ENCODE measurements around the gene KLHL42. TPM values are rescaled to one million over a fixed set of nuclear protein-coding genes. Genes with fewer than 3 reads are reported as not detected.

Gene KLHL42
- total RNA-seq, 1 donor: 42.0 TPM

- H3K36me3 ChIP-seq (ENCODE audit: insufficient read depth, low read length): no peaks in the 10 kb centered on the region
- no peak overlapping the region for H2AFZ ChIP-seq (ENCODE audit: low read length)
- no peak overlapping the region for H3K4me2 ChIP-seq (ENCODE audit: insufficient read depth, low read length)
- H4K20me1 ChIP-seq (ENCODE audit: insufficient read depth, low read length): no peaks in the 10 kb centered on the region
- peaks cover 6% of the 10 kb centered on the region for H3K4me1 ChIP-seq (ENCODE audit: insufficient read depth, low read length)
- no peak for TF ChIP-seq CTCF (IDR thresholded peaks at IDR 0.05; ENCODE audit: extremely low read depth, low read depth, low read length)
- H3K79me2 ChIP-seq (ENCODE audit: insufficient read depth, low read length): no peaks in the 10 kb centered on the region
- DNase-seq (ENCODE audit: insufficient read length, low spot score, missing footprints): no peak
- no peaks in the 10 kb centered on the region for H3K9me3 ChIP-seq (ENCODE audit: low read depth, low read length)
- no peaks in the 10 kb centered on the region for H3K27me3 ChIP-seq (ENCODE audit: insufficient read depth, low read length)
- no peak overlapping the region for H3K27ac ChIP-seq (ENCODE audit: low read depth, low read length)
- H3K4me3 ChIP-seq (ENCODE audit: insufficient read depth, low read length): no peak overlapping the region
Observed at GRCh38 chr12:27812502-27812901, 32.5 kb downstream of the KLHL42 start.

- H3K36me3 ChIP-seq (ENCODE audit: insufficient read depth, low read length): no peaks in the 10 kb centered on the region
- no peak overlapping the region for H3K4me3 ChIP-seq (ENCODE audit: insufficient read depth, low read length)
- no peak overlapping the region for H3K27ac ChIP-seq (ENCODE audit: low read depth, low read length)
- DNase-seq (ENCODE audit: insufficient read length, low spot score, missing footprints): no peak
- no peaks in the 10 kb centered on the region for H3K27me3 ChIP-seq (ENCODE audit: insufficient read depth, low read length)
- no peak for TF ChIP-seq CTCF (IDR thresholded peaks at IDR 0.05; ENCODE audit: extremely low read depth, low read depth, low read length)
- peaks cover 6% of the 10 kb centered on the region for H3K4me1 ChIP-seq (ENCODE audit: insufficient read depth, low read length)
- no peaks in the 10 kb centered on the region for H3K9me3 ChIP-seq (ENCODE audit: low read depth, low read length)
- H3K79me2 ChIP-seq (ENCODE audit: insufficient read depth, low read length): no peaks in the 10 kb centered on the region
- no peak overlapping the region for H2AFZ ChIP-seq (ENCODE audit: low read length)
- H3K4me2 ChIP-seq (ENCODE audit: insufficient read depth, low read length): no peak overlapping the region
- no peaks in the 10 kb centered on the region for H4K20me1 ChIP-seq (ENCODE audit: insufficient read depth, low read length)
Observed at GRCh38 chr12:27814411-27814810, 34.4 kb downstream of the KLHL42 start.

GRCh38 chr12:27814851-27815591, 35.0 kb downstream of the KLHL42 start:
- H3K36me3 ChIP-seq (ENCODE audit: insufficient read depth, low read length): no peaks in the 10 kb centered on the region

More at GRCh38 chr12:27814851-27815591, 35.0 kb downstream of the KLHL42 start:
- no peaks in the 10 kb centered on the region for H3K27me3 ChIP-seq (ENCODE audit: insufficient read depth, low read length)
- no peak for TF ChIP-seq CTCF (IDR thresholded peaks at IDR 0.05; ENCODE audit: extremely low read depth, low read depth, low read length)
- peaks cover 6% of the 10 kb centered on the region for H3K4me1 ChIP-seq (ENCODE audit: insufficient read depth, low read length)
- H3K4me3 ChIP-seq (ENCODE audit: insufficient read depth, low read length): no peak overlapping the region
- no peak overlapping the region for H3K4me2 ChIP-seq (ENCODE audit: insufficient read depth, low read length)
- no peaks in the 10 kb centered on the region for H3K9me3 ChIP-seq (ENCODE audit: low read depth, low read length)
- H3K79me2 ChIP-seq (ENCODE audit: insufficient read depth, low read length): no peaks in the 10 kb centered on the region
- H2AFZ ChIP-seq (ENCODE audit: low read length): no peak overlapping the region
- H4K20me1 ChIP-seq (ENCODE audit: insufficient read depth, low read length): no peaks in the 10 kb centered on the region
- no peak for DNase-seq (ENCODE audit: insufficient read length, low spot score, missing footprints)
- no peak overlapping the region for H3K27ac ChIP-seq (ENCODE audit: low read depth, low read length)

Data from osteoblast (primary cell).